ENCODE measurements around the gene GPAT2.
"Not testable (repeated sequence)": the region's sequence is repeated elsewhere in the genome, so short reads cannot be mapped to it uniquely, and the experiment has no call there.

The GPAT2 gene

GRCh38 chr2:96049917-96050262, 15.2 kb upstream of the GPAT2 start:
- not testable (repeated sequence) for H3K9me3 ChIP-seq (ENCODE audit: control insufficient read depth, insufficient read depth, low read length); H3K36me3 ChIP-seq (ENCODE audit: control insufficient read depth, insufficient read depth, low read length); H3K27me3 ChIP-seq (ENCODE audit: control insufficient read depth, insufficient read depth, low read length); H3K4me3 ChIP-seq (ENCODE audit: low read depth, low read length); H3K9ac ChIP-seq (ENCODE audit: low read depth, low read length); H3K27ac ChIP-seq (ENCODE audit: low read depth, low read length); H3K4me1 ChIP-seq (ENCODE audit: control insufficient read depth, insufficient read depth, low read length)

DNA sequence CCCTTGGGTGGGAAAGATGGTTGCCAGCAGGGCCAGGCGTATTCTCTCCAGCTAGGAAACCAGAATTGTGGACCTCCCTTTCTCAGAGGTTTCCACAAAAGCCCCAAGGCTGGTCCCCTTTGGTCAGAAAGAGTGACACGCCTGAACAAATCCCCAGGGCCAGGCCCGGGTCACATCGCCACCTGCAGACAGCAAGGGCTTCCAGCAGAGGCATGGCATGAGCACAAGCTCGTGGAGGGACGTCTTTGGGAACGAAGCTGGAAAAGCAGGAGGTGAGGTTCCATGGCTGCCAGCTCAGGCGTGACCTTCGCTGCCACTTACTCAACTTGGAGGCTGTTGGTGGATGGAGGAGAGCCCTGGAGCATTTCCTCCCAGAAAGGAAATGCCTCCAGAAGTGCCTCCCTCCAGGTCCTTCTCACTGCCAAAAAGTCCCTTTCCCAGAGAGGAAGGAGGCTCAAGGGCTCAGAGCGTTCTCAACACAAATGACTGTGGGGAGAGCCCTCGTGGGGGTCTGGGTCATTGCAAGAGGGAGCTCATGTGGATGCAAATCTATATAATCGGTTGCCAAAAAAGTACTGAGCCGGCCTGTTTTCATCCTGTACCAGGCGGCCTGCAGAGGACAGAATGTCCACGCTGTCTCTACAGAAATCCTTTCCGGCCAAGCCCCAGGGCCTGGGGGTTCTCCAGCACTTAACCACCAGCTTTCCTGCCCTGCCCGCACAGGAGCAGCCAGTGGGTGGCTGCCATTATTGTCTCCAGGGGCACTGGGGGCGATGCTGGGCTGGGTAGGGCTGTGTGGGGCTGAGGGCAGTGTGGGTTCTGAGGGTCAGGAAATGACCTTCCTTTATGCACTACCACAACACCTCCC, 14.6 kb upstream of the GPAT2 start:
- H3K4me1 ChIP-seq (ENCODE audit: control insufficient read depth, insufficient read depth, low read length); H3K27ac ChIP-seq (ENCODE audit: low read depth, low read length); H3K9ac ChIP-seq (ENCODE audit: low read depth, low read length); H3K36me3 ChIP-seq (ENCODE audit: control insufficient read depth, insufficient read depth, low read length); H3K9me3 ChIP-seq (ENCODE audit: control insufficient read depth, insufficient read depth, low read length); H3K4me3 ChIP-seq (ENCODE audit: low read depth, low read length); H3K27me3 ChIP-seq (ENCODE audit: control insufficient read depth, insufficient read depth, low read length): not testable (repeated sequence)

DNA sequence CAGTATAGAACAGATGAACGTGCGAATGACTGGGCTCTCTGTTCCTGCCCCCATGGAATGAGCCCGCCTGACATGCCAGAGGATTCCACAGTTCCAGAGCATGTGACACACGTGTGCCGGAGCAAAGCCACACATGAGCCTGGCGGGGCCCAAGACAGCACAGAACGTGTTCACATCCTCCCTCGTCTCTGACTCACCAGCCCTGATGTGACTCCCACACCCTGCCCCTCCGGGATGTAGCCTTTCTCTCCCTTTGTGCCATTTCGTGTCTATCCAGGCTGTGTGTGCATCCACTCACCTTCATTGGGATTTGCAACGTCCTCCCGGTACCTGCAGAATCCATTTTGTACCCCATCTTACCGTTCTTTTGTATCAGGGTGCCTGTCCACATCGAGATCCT, 838 bp upstream of the GPAT2 start:
- not testable (repeated sequence) for H3K27ac ChIP-seq (ENCODE audit: low read depth, low read length); H3K9me3 ChIP-seq (ENCODE audit: control insufficient read depth, insufficient read depth, low read length); H3K36me3 ChIP-seq (ENCODE audit: control insufficient read depth, insufficient read depth, low read length); H3K4me3 ChIP-seq (ENCODE audit: low read depth, low read length); H3K9ac ChIP-seq (ENCODE audit: low read depth, low read length); H3K4me1 ChIP-seq (ENCODE audit: control insufficient read depth, insufficient read depth, low read length); H3K27me3 ChIP-seq (ENCODE audit: control insufficient read depth, insufficient read depth, low read length)

DNA sequence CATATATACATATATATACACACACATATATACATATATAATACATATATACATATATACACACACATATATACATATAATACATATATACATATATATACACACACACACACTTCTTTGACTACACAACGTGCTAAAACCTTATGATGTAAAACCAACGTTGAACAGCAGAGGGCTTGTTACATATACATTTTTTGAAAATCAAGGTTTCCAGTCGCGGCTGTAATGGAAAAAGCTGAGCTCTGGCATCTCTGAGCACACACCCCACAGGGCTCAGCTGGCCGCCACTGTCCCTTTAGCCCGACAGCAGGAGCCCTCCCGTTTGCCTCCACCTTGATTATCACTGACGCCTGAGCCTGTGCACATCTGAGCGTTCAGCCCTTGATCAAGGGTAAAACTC, 719 bp downstream of the GPAT2 start:
- not testable (repeated sequence) for H3K4me3 ChIP-seq (ENCODE audit: low read depth, low read length); H3K9ac ChIP-seq (ENCODE audit: low read depth, low read length); H3K4me1 ChIP-seq (ENCODE audit: control insufficient read depth, insufficient read depth, low read length)

DNA sequence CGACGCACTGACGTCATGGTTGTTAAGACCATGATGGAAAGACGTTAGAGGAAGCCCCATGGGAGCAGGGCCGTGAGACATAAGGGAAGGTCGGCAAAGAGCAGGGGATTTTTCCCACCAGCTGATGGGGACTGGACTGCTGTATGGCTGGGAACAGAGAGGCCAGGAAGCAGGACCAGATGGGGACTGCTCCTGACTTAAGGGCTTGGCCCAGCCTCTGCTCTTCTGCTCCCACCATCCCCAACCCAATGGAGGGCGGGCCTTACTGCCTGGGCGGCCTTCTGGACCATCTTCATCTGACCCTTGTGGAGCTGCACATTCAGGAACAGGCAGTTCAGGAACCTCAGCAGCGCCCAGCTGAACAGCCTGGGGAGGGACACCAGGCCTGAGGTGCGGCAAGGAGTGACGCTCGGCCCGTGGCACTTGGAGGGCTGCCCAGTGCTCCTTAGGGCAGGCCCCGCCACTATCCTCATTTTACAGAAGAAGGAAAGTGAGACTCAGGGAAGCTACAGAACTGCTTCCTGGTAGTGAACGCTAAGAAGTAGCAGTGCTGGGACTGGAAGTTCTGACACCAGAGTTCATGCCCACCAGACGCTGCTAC, 6.9 kb downstream of the GPAT2 start:
- H3K4me3 ChIP-seq (ENCODE audit: low read depth, low read length); H3K27ac ChIP-seq (ENCODE audit: low read depth, low read length); H3K4me1 ChIP-seq (ENCODE audit: control insufficient read depth, insufficient read depth, low read length); H3K27me3 ChIP-seq (ENCODE audit: control insufficient read depth, insufficient read depth, low read length); H3K36me3 ChIP-seq (ENCODE audit: control insufficient read depth, insufficient read depth, low read length); H3K9me3 ChIP-seq (ENCODE audit: control insufficient read depth, insufficient read depth, low read length); H3K9ac ChIP-seq (ENCODE audit: low read depth, low read length): not testable (repeated sequence)

More for the DNA sequence above, 719 bp downstream of the GPAT2 start:
- H3K27ac ChIP-seq (ENCODE audit: low read depth, low read length); H3K36me3 ChIP-seq (ENCODE audit: control insufficient read depth, insufficient read depth, low read length); H3K27me3 ChIP-seq (ENCODE audit: control insufficient read depth, insufficient read depth, low read length); H3K9me3 ChIP-seq (ENCODE audit: control insufficient read depth, insufficient read depth, low read length): not testable (repeated sequence)

DNA sequence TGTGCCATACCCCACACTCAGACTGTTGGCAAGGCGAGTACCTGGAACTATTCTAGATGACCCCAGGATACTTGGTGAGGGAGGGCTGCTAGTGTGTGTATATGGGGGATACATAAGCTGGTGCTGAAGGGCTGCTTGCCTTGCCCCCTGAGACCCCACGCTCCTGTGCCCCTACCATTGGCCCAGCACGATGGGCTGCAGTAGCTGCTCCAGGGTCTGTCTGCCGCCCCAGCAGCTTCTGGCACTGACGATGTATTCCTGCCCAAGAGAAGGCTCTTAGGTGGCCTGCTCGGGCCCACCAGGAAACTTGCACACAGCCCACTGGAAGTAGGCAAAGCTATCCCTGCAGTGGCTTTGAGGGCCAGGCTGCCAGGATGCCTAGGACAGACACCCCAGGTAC, 9.0 kb downstream of the GPAT2 start:
- not testable (repeated sequence) for H3K4me3 ChIP-seq (ENCODE audit: low read depth, low read length); H3K27ac ChIP-seq (ENCODE audit: low read depth, low read length); H3K36me3 ChIP-seq (ENCODE audit: control insufficient read depth, insufficient read depth, low read length); H3K4me1 ChIP-seq (ENCODE audit: control insufficient read depth, insufficient read depth, low read length); H3K27me3 ChIP-seq (ENCODE audit: control insufficient read depth, insufficient read depth, low read length); H3K9ac ChIP-seq (ENCODE audit: low read depth, low read length); H3K9me3 ChIP-seq (ENCODE audit: control insufficient read depth, insufficient read depth, low read length)

DNA sequence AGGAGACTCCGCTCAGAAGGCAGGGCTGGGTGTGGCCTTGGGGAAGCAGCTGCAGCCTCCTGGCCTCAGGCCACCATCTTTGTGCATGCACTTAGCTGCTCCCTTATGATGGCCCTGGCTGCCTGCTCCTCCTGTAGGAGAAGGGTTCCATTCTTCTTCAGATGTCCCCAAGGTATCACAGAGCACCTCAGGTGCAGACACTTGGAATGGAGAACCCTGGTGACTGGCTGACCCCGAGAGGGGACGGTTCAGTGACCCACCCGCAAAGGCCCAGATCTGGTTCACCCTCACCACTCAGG, 9.6 kb downstream of the GPAT2 start:
- H3K27ac ChIP-seq (ENCODE audit: low read depth, low read length) = no peak overlapping the region
- no peaks in the 10 kb centered on the region for H3K27me3 ChIP-seq (ENCODE audit: control insufficient read depth, insufficient read depth, low read length)
- H3K36me3 ChIP-seq (ENCODE audit: control insufficient read depth, insufficient read depth, low read length) = no peaks in the 10 kb centered on the region
- no peak overlapping the region for H3K9ac ChIP-seq (ENCODE audit: low read depth, low read length)
- H3K9me3 ChIP-seq (ENCODE audit: control insufficient read depth, insufficient read depth, low read length) = no peaks in the 10 kb centered on the region
- no peaks in the 10 kb centered on the region for H3K4me1 ChIP-seq (ENCODE audit: control insufficient read depth, insufficient read depth, low read length)
- no peak overlapping the region for H3K4me3 ChIP-seq (ENCODE audit: low read depth, low read length)

DNA sequence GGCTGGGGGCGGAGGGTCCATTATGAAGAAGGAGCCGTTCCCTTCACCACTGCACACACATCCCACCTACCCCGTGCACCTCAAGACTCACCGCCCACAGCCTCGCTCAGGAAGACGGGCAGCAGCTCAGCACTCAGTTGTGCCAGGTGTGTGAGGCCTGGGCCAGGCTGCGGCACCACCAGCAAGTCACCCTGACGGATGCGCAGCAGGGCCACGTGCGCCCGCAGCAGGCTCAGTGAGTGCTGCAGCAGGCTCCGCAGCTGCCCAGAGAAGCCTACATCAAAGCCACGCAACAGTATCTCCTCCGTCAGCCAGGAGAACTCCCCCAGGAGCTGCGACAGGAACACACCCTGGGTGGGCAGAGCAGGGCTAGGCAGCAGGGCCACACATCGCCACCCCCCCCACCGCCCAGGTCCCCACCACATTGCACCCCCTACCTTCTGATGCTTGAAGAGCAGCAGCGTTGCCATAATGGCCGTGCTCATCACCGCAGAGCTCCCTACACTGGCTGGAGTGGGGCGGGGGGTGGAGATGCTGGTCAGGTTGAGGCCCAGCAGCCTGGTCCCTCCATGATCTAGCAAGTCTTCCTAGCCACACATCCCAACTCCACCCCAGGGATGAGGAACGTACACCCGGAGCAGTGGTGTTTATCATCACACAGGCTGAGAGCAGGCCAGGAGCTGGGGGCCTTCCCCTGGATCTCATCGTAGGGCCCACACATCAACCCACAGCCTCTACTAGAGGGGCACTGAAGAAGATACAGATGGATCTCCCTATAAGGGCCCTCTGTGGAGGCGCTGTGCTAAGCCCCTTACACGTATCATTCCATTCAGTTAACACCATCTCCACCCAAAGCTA, 10.2 kb downstream of the GPAT2 start:
- H3K27me3 ChIP-seq (ENCODE audit: control insufficient read depth, insufficient read depth, low read length) = no peaks in the 10 kb centered on the region
- H3K4me3 ChIP-seq (ENCODE audit: low read depth, low read length) = no peak overlapping the region
- no peaks in the 10 kb centered on the region for H3K9me3 ChIP-seq (ENCODE audit: control insufficient read depth, insufficient read depth, low read length)
- no peak overlapping the region for H3K27ac ChIP-seq (ENCODE audit: low read depth, low read length)
- H3K36me3 ChIP-seq (ENCODE audit: control insufficient read depth, insufficient read depth, low read length) = no peaks in the 10 kb centered on the region
- no peak overlapping the region for H3K9ac ChIP-seq (ENCODE audit: low read depth, low read length)
- H3K4me1 ChIP-seq (ENCODE audit: control insufficient read depth, insufficient read depth, low read length) = no peaks in the 10 kb centered on the region

DNA sequence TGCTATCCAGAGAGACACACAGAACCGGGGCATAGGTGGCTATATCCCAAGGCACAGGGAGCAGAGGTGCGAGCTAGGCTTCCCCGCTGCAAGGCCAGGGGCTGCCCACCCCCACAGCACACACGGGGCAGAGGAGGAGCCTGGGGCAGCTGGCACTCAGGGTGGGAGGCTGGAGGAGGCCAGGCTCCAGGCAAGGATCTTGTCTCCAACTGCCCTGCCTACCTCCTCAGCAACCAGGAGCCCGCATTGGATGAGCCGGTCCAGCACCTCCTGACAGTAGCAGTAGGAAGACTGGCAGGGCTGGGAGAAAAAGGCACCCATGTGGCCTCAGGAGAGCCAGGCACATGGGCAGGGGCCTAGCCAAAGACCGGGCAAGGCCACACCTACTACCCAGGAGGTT, 11.0 kb downstream of the GPAT2 start:
- H3K4me3 ChIP-seq (ENCODE audit: low read depth, low read length); H3K36me3 ChIP-seq (ENCODE audit: control insufficient read depth, insufficient read depth, low read length); H3K9me3 ChIP-seq (ENCODE audit: control insufficient read depth, insufficient read depth, low read length); H3K27me3 ChIP-seq (ENCODE audit: control insufficient read depth, insufficient read depth, low read length); H3K27ac ChIP-seq (ENCODE audit: low read depth, low read length); H3K9ac ChIP-seq (ENCODE audit: low read depth, low read length); H3K4me1 ChIP-seq (ENCODE audit: control insufficient read depth, insufficient read depth, low read length): not testable (repeated sequence)

GRCh38 chr2:96022701-96023447, 11.8 kb downstream of the GPAT2 start:
- H3K9me3 ChIP-seq (ENCODE audit: control insufficient read depth, insufficient read depth, low read length); H3K4me3 ChIP-seq (ENCODE audit: low read depth, low read length); H3K4me1 ChIP-seq (ENCODE audit: control insufficient read depth, insufficient read depth, low read length); H3K27ac ChIP-seq (ENCODE audit: low read depth, low read length); H3K9ac ChIP-seq (ENCODE audit: low read depth, low read length); H3K36me3 ChIP-seq (ENCODE audit: control insufficient read depth, insufficient read depth, low read length); H3K27me3 ChIP-seq (ENCODE audit: control insufficient read depth, insufficient read depth, low read length): not testable (repeated sequence)

DNA sequence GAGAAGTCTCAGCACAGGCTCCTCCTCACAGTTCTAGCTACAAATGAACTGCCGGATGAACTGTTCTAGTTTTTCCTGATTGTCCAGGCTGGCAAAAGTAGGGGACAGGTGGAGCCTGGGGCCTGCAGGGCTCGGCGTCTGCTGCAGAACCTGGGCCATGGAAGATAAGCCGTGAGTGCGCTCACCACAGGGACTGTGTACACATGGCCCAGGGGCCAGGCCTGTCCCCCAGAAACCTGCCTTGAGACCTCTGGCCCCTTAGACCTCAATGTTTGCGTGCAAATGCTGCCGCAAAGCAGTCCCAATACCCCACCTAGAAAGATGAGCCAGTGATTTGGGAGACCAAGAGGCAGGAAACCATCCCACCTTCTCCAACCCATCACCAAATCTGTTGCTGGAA, 12.6 kb downstream of the GPAT2 start:
- H3K27me3 ChIP-seq (ENCODE audit: control insufficient read depth, insufficient read depth, low read length); H3K27ac ChIP-seq (ENCODE audit: low read depth, low read length); H3K36me3 ChIP-seq (ENCODE audit: control insufficient read depth, insufficient read depth, low read length); H3K9me3 ChIP-seq (ENCODE audit: control insufficient read depth, insufficient read depth, low read length); H3K4me1 ChIP-seq (ENCODE audit: control insufficient read depth, insufficient read depth, low read length); H3K9ac ChIP-seq (ENCODE audit: low read depth, low read length); H3K4me3 ChIP-seq (ENCODE audit: low read depth, low read length): not testable (repeated sequence)
